GM12878 (cell line): ENCODE results near the gene SYS1. TPM values are rescaled to one million over a fixed set of nuclear protein-coding genes. Genes with fewer than 3 reads are reported as not detected.

ENCODE experiments used
- CREM ChIP-seq: IDR thresholded peaks from 2 replicates; pipeline ENCODE4 v1.6.1; 2014; ENCODE audit warnings: antibody characterized with exemption, low read depth
- FOXM1 ChIP-seq: IDR thresholded peaks from 2 replicates; pipeline ENCODE4 v1.6.1; 2012; ENCODE audit warnings: low read depth, mild to moderate bottlenecking, inconsistent platforms, low read length, moderate library complexity
- HSF1 ChIP-seq: fragments of 150-350 bp; IDR thresholded peaks from 2 replicates; pipeline ENCODE4 v1.6.1; 2014; ENCODE audit warnings: mild to moderate bottlenecking, low read depth, low read length
- LARP7 ChIP-seq: fragments of 450-650 bp; IDR thresholded peaks from 2 replicates; pipeline ENCODE4 v1.6.1; 2017; ENCODE audit warnings: mild to moderate bottlenecking
- MYC ChIP-seq: IDR thresholded peaks from 2 replicates; pipeline ENCODE4 v1.6.1; 2011; ENCODE audit warnings: mild to moderate bottlenecking, low read length, moderate library complexity, inconsistent platforms; ENCODE audit not compliant: insufficient read depth, insufficient replicate concordance, insufficient read length, severe bottlenecking
- NFIC ChIP-seq: IDR thresholded peaks from 2 replicates; pipeline ENCODE4 v1.6.1; 2012; ENCODE audit warnings: low read depth, mild to moderate bottlenecking, inconsistent platforms, low read length, moderate library complexity
- NFYA ChIP-seq: IDR thresholded peaks from 2 replicates; pipeline ENCODE4 v1.6.1; 2011; ENCODE audit warnings: low read depth, mild to moderate bottlenecking, low read length, improper control_type of control experiment, borderline replicate concordance
- PBX3 ChIP-seq: IDR thresholded peaks from 2 replicates; pipeline ENCODE4 v1.6.1; 2011; ENCODE audit warnings: mild to moderate bottlenecking, low read depth, low read length, moderate library complexity; ENCODE audit not compliant: insufficient replicate concordance
- SPI1 ChIP-seq: IDR thresholded peaks from 2 replicates; pipeline ENCODE4 v1.6.1; 2011; ENCODE audit warnings: low read depth, mild to moderate bottlenecking, low read length, moderate library complexity, borderline replicate concordance; ENCODE audit not compliant: insufficient read depth
- SREBF2 ChIP-seq: IDR thresholded peaks from 2 replicates; pipeline ENCODE4 v1.6.1; 2012; ENCODE audit warnings: mild to moderate bottlenecking, low read length
- ZBTB33 ChIP-seq: fragments of 450-650 bp; IDR thresholded peaks from 2 replicates; pipeline ENCODE4 v1.6.1; 2017; ENCODE audit warnings: mild to moderate bottlenecking
- ZNF384 ChIP-seq: IDR thresholded peaks from 2 replicates; pipeline ENCODE4 v1.6.1; 2012; ENCODE audit warnings: low read depth, mild to moderate bottlenecking, low read length, improper control_type of control experiment, borderline replicate concordance
- ZNF687 ChIP-seq: fragments of 450-650 bp; IDR thresholded peaks from 2 replicates; pipeline ENCODE4 v1.6.1; 2017; ENCODE audit warnings: mild to moderate bottlenecking, moderate library complexity
- polyA plus RNA-seq, 11 experiments: library from polyadenylated mRNA; depleted of rRNA in 4 of 11; unstranded in 6 of 11; stranded (reverse) in 5 of 11; fragments of >200 nt; fragmentation: Nextera tagmentation in 4 of 11; fragmentation: Illumina TruSeq in 1 of 11; extraction: Ambion mirVana in 4 of 11; extraction: Trizol in 1 of 11; gene quantifications; 1 replicate in 1 of 11; 2 replicates in 10 of 11; pipeline versions ENCODE4 v1.2.1 to v1.2.3, GENCODE V29; 2011 to 2016; ENCODE audit warnings: inconsistent platforms in 2 of 11, missing spikeins in 2 of 11, low read depth in 1 of 11
- total RNA-seq, 4 experiments: library from RNA; depleted of rRNA in 3 of 4; stranded (reverse); fragments of >200 nt in 3 of 4; fragmentation: Illumina TruSeq in 1 of 4; extraction: Trizol in 1 of 4; gene quantifications; 2 replicates each; pipeline versions ENCODE4 v1.2.1 to v1.2.3, GENCODE V29; 2013 to 2021
- TF ChIP-seq, protein P1 (sequence below): IDR thresholded peaks from 2 replicates; pipeline ENCODE4 v1.6.1; 2011; ENCODE audit warnings: low read depth, mild to moderate bottlenecking, low read length, moderate library complexity, borderline replicate concordance; ENCODE audit errors: extremely low read depth
- TF ChIP-seq, protein P2 (sequence below): fragments of 150-350 bp; IDR thresholded peaks from 2 replicates; pipeline ENCODE4 v1.6.1; 2016; ENCODE audit warnings: low read depth, low read length

Gene SYS1
- total and polyA plus RNA-seq, 10 of the 15 experiments (the other 5 are each of a cell fraction or from before 2014, with no cell fraction given): 5.1 to 22.6 (median 9.3) TPM

DNA sequence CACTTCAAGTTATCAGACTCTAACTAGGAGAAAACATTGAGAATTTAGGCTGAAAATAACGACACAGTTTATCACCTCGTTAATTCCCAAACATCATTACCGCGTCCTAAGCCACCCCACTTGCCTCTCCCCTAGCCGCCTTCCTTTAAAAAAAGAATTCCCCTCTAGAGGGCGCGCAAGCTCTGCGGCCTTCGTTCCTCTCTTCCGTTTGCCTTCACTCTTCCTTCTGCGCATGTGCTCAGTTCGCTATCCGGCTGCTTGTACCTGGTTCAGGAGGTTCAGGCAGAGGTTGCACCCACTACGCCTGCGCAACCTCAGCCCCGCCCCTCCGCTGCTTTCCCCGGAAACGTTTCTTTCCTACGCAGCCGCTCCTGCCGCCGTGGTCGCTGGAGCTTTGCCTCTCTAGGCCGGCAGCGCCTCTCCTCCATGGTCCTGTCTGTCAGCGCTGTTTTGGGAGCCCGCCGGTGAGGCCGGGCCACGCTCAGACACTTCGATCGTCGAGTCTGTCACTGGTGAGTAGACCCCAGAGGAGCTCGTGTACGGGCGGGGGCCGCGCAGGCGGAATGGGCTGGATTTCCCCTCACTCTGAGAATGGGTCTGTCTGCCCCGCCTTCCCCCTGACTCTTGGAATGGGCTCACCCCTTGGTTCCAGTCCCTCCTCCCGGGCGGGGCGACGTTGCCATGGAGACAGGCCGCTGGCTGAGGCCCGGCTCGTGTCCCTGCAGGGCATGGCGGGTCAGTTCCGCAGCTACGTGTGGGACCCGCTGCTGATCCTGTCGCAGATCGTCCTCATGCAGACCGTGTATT is at the start of gene SYS1 (continued):
- TF ChIP-seq HSF1 (no peak), SPI1 (peak; percentile 55; the same call in 1 of the 2 replicates), LARP7 (peak; percentile 94), SREBF2 (no peak), NFIC (no peak), ZNF687 (peak; percentile 59), ZNF384 (no peak), PBX3 (peak; percentile 23), FOXM1 (no peak), CREM (peak; percentile 53; the same call in 1 of the 2 replicates), MYC (no peak), NFYA (no peak), ZBTB33 (no peak)
- TF ChIP-seq, protein P1, sequence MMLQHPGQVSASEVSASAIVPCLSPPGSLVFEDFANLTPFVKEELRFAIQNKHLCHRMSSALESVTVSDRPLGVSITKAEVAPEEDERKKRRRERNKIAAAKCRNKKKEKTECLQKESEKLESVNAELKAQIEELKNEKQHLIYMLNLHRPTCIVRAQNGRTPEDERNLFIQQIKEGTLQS: no peak
- TF ChIP-seq, protein P2, sequence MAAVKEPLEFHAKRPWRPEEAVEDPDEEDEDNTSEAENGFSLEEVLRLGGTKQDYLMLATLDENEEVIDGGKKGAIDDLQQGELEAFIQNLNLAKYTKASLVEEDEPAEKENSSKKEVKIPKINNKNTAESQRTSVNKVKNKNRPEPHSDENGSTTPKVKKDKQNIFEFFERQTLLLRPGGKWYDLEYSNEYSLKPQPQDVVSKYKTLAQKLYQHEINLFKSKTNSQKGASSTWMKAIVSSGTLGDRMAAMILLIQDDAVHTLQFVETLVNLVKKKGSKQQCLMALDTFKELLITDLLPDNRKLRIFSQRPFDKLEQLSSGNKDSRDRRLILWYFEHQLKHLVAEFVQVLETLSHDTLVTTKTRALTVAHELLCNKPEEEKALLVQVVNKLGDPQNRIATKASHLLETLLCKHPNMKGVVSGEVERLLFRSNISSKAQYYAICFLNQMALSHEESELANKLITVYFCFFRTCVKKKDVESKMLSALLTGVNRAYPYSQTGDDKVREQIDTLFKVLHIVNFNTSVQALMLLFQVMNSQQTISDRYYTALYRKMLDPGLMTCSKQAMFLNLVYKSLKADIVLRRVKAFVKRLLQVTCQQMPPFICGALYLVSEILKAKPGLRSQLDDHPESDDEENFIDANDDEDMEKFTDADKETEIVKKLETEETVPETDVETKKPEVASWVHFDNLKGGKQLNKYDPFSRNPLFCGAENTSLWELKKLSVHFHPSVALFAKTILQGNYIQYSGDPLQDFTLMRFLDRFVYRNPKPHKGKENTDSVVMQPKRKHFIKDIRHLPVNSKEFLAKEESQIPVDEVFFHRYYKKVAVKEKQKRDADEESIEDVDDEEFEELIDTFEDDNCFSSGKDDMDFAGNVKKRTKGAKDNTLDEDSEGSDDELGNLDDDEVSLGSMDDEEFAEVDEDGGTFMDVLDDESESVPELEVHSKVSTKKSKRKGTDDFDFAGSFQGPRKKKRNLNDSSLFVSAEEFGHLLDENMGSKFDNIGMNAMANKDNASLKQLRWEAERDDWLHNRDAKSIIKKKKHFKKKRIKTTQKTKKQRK: no peak
